ENCODE results near the gene ATP5IF1. TPM values are rescaled to one million over a fixed set of nuclear protein-coding genes. Genes with fewer than 3 reads are reported as not detected.
A peak's percentile ranks its signal among the peaks of the same experiment; 100 is the strongest.

The ATP5IF1 gene
- total and polyA plus RNA-seq, 2 of the 8 experiments (the other 6 are each of a cell fraction or from before 2014, with no cell fraction given): 198 to 242 TPM

- ChIA-PET CTCF (ENCODE audit: partially characterized antibody) (interaction anchor here (0.6 to 1.0 kb wide), 2 partner anchors 9 to 15 kb away, joined by 3 read pairs; no protein-coding TSS in a partner anchor), POLR2A (ENCODE audit: partially characterized antibody) (interaction anchor here (0.6 to 9.1 kb wide), 5 partner anchors 11 to 706 kb away, joined by 3 to 116 read pairs (median 3); partner anchors contain the start of gene SESN2)
- peak overlapping the region; percentile 64 for H4K8ac ChIP-seq (ENCODE audit: extremely low read depth, insufficient read depth, low read length)
- TF ChIP-seq POLR2AphosphoS5 (IDR thresholded peaks at IDR 0.05; ENCODE audit: low read depth, low read length) (no peak), SIN3A (conservative IDR thresholded peaks at IDR 0.05 in 1 of 2, IDR thresholded peaks at IDR 0.05 in 1 of 2; ENCODE audit: low read depth in 1 of 2, low read length in 2 of 2) (no peak), HDAC2 (IDR thresholded peaks at IDR 0.05; ENCODE audit: borderline replicate concordance in 1 of 2, low read depth in 2 of 2, low read length in 2 of 2) (no peak), ATF3 (IDR thresholded peaks at IDR 0.05; ENCODE audit: insufficient read depth, low read depth, low read length) (no peak), BCL11A (IDR thresholded peaks at IDR 0.05; ENCODE audit: low read depth in 2 of 2, low read length in 2 of 2) (no peak), CHD2 (IDR thresholded peaks at IDR 0.05; ENCODE audit: low read length) (no peak), E2F6 (IDR thresholded peaks at IDR 0.05) (no peak)
- no peaks in the 10 kb centered on the region for H4K20me1 ChIP-seq (replicated peaks in 1 of 2; ENCODE audit: control insufficient read depth in 1 of 2, insufficient read depth in 2 of 2, low read length in 2 of 2)
- peaks cover 15% of the 10 kb centered on the region for H3K79me1 ChIP-seq (ENCODE audit: low read depth, low read length)
- H3K4me3 ChIP-seq (ENCODE audit: extremely low read depth in 1 of 4, insufficient read depth in 2 of 4, low read depth in 3 of 4, low read length in 4 of 4): peak overlapping the region in 1 of 4 experiments; percentile 96; a peak in 2 of 8 replicates
- no peak overlapping the region for H2AK5ac ChIP-seq (ENCODE audit: low read depth, low read length)
- peaks cover 11% of the 10 kb centered on the region; the same call in 1 of the 2 replicates for H3K23me2 ChIP-seq (ENCODE audit: low read depth, low read length)
- 84% methylated on average over 14 of the region's 14 CpGs; no CpG with 5 or more reads in 1 of the 2 experiments for WGBS, 2 experiments (ENCODE audit: extremely low coverage in 1 of 2, insufficient coverage in 1 of 2, insufficient read length in 1 of 2, insufficient replicate concordance in 2 of 2, low coverage in 1 of 2, low lambda C conversion rate in 2 of 2, missing lambda C conversion rate in 1 of 2)
- H2BK12ac ChIP-seq (ENCODE audit: low read depth, low read length): no peak overlapping the region
- peaks cover 6 to 19% (median 17%) of the 10 kb centered on the region in 4 experiments; a peak in 7 of 8 replicates for H3K36me3 ChIP-seq (ENCODE audit: control insufficient read depth in 2 of 4, insufficient read depth in 4 of 4, low read length in 3 of 4)
- H2BK15ac ChIP-seq (ENCODE audit: low read length): no peak overlapping the region
- no peak overlapping the region for H3K18ac ChIP-seq (ENCODE audit: extremely low read depth, low read length)
- no peak overlapping the region for H3K4ac ChIP-seq (replicated peaks; ENCODE audit: insufficient read length, low read depth, low read length)
- no peak overlapping the region for H2BK5ac ChIP-seq (ENCODE audit: low read depth, low read length)
- no peak overlapping the region for H3K27ac ChIP-seq (ENCODE audit: low read depth, low read length)
- H4K5ac ChIP-seq (ENCODE audit: insufficient read length, low read depth, low read length): no peak overlapping the region
- no peak overlapping the region for H3K9ac ChIP-seq (replicated peaks in 1 of 4; ENCODE audit: extremely low read depth in 1 of 4, low read depth in 3 of 4, low read length in 3 of 4)
- H3K27me3 ChIP-seq (replicated peaks in 1 of 4; ENCODE audit: control insufficient read depth in 3 of 4, extremely low read depth in 1 of 4, insufficient read depth in 3 of 4, low read length in 3 of 4): no peaks in the 10 kb centered on the region
- H2BK20ac ChIP-seq (ENCODE audit: low read length): no peak overlapping the region
- peaks cover 0 to 4% (median 4%) of the 10 kb centered on the region in 4 experiments; a peak in 4 of 7 replicates for H3K4me1 ChIP-seq (replicated peaks in 1 of 4; ENCODE audit: control insufficient read depth in 3 of 4, insufficient read depth in 4 of 4, low read length in 3 of 4)
- H3K9me3 ChIP-seq (ENCODE audit: insufficient read depth in 2 of 2, low read depth in 1 of 2, low read length in 1 of 2): no peaks in the 10 kb centered on the region
- no peak for DNase-seq (ENCODE audit: low read depth in 1 of 2, low spot score in 2 of 2)
- no peak overlapping the region for H4K91ac ChIP-seq (replicated peaks; ENCODE audit: insufficient read length, low read length)
- no peak overlapping the region for H3K14ac ChIP-seq (ENCODE audit: insufficient read length)
- no peak overlapping the region for H2BK120ac ChIP-seq (replicated peaks; ENCODE audit: low read depth, low read length)
- no peak overlapping the region for H2AFZ ChIP-seq (ENCODE audit: low read length)
- H3K4me2 ChIP-seq (ENCODE audit: insufficient read depth in 1 of 2, low read depth in 2 of 2, low read length in 2 of 2): no peak overlapping the region
- no peak for FAIRE-seq
- H3K79me2 ChIP-seq (ENCODE audit: control insufficient read depth in 1 of 2, insufficient read depth in 2 of 2, low read length in 2 of 2): peaks cover 15 to 58% of the 10 kb centered on the region in 2 experiments
- H3K56ac ChIP-seq (replicated peaks; ENCODE audit: insufficient read length, low read depth, low read length): no peak overlapping the region
- H3K23ac ChIP-seq (ENCODE audit: insufficient read length): no peak overlapping the region
Measured at GRCh38 chr1:28233264-28233606, 2.7 kb upstream of the ATP5IF1 start.

Measured in H1 (cell line).